NCI-H526 treated with DMSO at 0.1 percent for 48 hours (cell line): Measurements from ENCODE around the gene ADGRD1.
"Not testable (repeated sequence)": the region's sequence is repeated elsewhere in the genome, so short reads cannot be mapped to it uniquely, and the experiment has no call there.

Experiments used
- DNase-seq: peaks from one replicate; lab custom pipeline; 2025; lab: John Stamatoyannopoulos, UW

ADGRD1 gene

DNA sequence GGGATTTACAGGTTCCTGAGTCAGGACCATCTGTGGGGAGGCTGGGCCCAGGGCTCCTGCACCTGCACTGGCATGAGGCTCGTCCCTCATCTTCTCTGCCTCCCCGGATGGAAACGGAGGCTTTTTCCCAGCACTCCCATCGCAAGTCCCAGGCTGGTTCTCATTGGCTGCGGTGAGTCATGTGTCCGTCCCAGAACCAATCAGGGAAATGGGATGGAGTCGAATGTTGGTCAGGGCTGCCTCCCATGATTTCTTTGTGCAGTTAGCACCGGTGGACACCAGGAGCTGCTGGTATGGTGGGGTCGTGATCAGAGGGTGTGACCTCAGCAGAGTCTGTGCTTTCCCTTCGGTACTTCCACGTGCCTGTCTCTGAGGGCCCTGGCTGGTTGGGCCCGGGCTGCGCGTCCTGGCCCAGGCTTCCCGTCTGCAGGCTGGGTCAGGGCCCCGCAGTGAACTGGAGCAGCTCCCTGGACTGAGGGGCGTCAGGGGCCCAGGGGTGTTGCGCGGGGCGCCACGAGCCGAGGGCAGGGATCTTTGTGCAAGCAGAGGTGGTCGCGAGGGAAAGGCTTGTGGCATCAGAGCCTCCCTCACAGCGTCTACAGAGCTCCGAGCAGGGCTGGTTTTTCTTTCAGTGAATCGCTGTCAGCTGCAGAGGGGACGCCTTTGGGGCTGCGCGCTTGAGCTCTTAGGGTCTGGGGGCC lies 168.1 kb downstream of the ADGRD1 start:
- DNase-seq, result no peak

DNA sequence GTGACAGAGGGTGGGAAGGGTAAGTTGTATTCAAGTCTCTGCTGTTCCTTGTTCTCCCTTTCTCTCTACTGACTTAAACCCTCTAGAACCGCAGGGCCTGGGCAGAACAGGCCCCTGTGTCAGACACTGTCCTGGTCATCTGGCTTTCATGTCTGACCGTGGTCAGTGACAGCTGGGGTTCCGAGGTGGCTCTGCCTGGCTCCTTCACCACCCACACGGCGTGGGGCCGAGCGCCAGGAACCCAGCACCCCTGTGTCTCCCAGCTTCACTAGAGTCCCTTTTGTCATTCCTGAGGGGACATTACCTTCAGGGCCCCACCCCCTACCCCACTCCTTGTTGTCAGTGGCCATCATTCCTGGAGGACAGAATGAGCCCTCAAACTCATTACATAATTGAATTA lies 168.9 kb downstream of the ADGRD1 start:
- no peak for DNase-seq

DNA sequence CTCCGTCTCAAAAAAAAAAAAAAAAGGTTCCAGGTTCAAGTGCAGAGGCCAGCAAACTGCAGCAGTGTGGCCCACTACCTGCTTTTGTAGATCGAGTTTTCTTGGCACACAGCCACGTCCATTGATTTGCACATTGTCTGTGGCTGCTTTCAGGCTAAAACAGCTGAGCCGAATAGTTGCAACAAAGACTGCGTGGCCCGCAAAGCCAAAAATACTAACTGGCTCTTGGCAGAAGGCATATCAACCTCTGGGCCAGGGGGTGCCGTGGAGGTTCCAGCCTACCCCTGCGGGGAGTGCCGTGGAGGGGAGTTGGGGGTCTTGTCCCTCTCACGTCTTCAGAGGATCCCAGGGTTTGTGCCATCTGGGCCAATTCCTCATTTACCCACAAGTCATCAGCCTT lies 170.1 kb downstream of the ADGRD1 start:
- DNase-seq, result no peak

DNA sequence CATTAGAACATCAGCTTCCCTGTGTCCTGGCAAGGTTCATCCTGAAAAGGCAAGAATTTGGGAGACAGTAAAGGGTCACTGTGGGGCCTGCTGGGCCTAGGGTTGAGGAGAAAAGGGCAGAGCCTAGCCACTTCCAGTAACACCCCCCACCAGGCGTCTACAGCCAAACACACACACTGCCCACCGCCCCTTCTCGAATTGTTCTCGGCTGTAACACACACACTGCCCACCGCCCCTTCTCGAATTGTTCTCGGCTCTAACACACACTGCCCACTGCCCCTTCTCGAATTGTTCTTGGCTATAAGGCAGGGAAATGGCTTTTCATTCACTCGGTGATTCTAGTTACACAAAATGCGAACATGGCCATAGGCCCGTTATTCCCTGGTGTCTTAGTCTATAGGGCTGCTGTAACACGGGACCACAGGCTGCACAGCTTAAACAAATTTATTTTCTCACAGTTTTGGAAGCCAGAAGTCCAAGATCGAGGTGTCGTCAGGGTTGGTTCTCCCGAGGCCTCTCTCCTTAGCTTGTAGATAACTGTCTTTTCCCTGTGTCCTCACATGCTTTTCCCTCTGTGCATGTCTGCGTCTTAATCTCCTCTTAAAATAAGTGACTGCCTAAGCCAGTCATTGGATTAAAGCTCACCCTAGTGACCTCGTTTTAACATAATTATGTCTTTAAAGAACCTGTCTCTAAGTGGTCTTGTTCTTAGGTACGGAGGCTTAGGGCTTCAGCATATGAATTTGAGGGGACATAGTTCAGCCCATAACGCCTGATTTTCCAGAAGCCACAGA lies 171.0 kb downstream of the ADGRD1 start:
- no peak for DNase-seq

DNA sequence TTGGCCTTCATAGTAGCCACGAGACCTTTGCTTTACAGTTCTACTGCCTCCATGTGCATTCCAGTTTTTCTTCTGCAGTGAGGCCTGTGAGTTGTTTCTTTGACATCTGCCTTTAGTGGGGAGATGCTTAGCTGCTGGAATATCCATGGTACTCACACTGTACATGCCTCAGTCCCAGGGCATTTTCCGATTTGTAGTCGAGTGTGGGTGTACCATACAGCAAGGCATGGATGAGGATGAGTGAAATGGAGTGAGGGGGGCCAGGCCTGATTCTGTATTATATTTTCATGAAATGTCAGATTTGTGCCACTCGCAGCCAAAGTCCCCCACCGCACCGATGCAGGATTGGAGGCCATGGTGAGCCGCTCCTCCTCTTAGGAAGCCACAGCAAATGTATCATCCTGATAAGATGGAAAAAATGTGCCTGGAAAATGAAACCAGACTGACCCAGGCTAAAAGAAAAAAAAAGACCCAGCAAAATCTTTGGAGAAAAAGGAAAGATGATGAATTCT lies 173.0 kb downstream of the ADGRD1 start:
- no peak for DNase-seq

DNA sequence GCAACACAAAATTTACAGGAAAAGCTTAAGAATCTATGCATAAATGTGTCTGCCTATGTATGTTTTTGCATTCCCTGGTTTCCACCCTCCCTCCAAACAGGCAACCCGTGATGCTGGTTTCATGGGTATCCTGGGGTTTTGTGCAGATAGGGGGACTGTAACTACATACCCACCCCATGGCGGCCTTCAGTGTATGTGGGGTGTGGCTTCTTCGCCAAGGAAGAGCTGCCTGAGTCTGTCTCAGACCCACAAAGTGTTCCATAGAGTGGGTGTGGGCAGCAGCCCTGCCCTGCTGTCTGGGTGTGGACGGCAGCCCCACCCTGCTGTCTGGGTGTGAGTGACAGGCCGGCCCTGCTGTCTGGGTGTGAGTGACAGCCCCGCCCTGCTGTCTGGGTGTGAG lies 174.8 kb downstream of the ADGRD1 start:
- no peak for DNase-seq

DNA sequence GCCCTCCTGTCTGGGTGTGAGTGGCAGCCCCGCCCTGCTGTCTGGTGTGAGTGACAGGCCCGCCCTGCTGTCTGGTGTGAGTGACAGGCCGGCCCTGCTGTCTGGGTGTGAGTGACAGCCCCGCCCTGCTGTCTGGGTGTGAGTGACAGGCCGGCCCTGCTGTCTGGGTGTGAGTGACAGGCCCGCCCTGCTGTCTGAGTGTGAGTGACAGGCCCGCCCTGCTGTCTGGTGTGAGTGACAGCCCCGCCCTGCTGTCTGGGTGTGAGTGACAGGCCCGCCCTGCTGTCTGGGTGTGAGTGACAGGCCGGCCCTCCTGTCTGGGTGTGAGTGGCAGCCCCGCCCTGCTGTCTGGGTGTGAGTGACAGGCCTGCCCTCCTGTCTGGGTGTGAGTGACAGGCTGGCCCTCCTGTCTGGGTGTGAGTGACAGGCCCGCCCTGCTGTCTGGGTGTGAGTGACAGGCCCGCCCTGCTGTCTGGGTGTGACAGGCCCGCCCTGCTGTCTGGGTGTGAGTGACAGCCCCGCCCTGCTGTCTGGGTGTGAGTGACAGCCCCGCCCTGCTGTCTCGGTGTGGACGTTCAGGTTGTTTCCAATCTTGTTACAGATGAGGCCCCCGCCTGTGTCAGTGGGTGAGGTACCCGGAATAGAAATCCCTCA lies 175.4 kb downstream of the ADGRD1 start:
- DNase-seq, result not testable (repeated sequence)

DNA sequence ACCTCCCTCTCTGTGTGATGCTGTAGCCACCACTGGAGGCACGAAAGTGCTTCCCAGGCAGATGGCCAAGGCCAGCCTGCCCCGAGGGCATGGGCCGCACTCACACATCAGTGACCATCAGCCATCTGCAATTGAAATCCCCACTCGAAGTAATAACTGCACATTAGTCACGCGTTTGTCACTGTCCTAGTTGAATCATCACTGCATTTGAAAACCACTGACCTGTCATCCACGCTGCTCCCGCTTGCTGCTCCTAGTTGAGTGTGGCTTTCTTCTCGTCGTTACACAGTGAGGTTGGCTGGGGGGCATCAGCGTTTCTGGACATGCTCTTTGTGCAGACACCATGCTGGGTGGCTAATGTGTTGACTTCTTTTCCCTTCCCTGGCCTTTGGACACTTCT lies 176.1 kb downstream of the ADGRD1 start:
- DNase-seq, result no peak

DNA sequence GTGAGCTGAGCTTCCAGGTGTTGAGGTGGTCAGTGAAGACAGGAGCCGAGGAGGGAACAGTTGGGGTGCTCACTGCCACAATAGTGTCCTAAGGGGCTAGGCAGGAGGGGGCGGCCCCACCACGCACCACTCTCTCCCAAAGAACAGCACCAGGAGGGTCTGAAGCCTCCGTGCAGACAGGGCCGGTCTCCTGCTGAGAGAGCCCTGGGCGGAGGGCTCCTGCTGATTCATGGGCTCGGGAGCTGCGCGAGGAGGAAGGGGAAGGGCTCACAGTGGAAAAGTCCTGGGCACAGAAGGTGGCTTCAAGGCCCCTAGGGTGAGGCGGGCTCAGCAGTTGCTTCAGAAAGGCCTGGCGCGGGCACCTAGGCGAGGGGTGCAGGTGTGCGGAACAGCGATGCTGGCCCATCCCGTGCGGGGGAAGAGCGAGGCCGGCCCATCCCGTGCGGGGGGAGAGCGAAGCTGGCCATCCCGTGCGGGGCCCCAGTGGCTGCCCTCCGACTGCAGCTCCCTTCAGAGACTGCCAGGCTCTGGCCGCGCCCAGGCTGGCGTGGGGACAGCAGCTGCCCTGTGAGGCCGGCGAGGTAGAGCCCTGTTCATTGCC lies 176.7 kb downstream of the ADGRD1 start:
- no peak for DNase-seq

DNA sequence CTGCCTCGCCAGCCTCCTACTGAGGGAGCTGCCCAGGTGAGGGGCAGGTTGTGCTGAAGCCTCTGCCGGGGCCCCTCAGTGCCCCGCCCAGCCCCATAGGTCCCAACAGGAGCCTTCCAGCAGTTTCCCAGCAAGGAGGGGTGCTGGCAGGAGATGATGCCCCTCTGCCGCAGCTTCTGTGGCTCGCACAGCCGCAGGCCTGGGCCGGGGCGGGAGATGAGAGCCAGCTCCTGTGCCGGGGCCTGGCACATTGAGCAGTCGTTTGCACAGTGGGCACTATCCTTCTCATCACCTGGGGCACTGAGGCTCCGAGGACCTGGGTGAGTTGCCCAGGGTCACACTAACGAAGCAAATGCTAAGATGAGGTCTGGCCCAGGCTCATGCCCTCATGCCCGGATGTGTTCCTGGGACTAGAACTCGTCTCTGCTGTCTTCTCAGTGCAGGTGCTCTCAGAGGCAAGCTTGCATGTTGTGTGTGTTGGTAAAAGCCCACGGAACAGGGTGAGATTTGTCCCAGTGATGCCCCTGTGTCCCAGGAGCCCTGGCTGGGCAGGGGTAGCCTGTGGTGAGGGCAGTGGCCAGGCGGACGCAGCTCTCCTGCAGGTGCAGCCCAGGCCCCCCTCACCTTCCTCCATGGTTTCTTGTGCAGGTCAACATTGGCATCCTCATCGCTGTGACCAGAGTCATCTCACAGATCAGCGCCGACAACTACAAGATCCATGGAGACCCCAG lies 177.5 kb downstream of the ADGRD1 start:
- DNase-seq, result no peak

DNA sequence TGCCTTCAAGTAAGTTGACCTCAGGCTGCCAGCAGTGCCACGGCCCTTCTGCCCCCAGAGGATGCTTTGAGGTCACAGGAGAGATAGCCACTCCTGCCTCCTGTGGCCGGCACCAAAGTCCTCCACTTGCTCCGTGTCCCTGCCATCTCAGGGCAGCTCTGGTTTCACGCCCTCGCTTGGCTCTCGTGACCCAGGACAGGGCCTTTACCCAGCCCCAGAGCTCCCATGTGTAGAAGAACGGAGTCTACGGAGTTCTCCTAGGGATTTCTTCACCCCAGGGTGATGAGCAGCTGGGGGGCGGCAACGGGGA lies 178.1 kb downstream of the ADGRD1 start:
- no peak for DNase-seq

DNA sequence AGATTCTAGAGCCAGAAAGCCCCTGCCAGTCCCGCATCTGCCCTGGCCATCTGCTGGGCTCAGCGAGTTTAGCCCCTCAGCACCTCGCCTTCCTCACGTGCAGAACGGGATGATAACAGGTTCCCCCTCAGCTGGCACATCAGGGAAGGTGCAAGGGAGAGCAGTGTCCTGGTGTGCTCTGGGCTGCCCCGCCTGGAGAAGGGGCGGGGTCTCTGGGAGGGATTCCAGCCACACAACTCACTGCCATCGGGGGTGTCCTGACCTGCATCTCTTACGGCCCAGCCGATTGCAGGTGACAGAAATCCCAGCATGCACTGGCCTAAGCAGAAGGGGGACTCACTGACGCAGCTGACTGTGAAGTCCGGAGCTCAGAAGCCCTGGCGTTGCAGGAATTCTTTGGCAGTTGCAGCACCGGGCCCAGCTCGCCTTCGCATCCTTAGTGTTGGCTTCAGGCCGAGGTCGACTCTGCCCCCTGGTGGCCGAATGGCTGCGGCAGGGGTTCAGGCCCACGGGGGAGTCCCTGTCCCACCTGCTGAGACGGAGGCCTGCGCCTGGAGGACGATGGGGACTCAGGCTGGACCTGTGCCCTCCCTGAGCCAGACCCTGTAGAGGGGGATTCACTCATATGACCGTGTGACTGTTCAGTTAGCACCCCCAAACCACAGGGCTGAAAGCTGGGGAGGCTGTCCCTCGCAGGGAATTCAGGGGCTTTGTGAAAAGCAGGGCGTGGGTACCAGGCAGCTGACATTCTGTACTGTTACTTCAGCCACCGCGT lies 178.6 kb downstream of the ADGRD1 start:
- DNase-seq, result peak; percentile 78

DNA sequence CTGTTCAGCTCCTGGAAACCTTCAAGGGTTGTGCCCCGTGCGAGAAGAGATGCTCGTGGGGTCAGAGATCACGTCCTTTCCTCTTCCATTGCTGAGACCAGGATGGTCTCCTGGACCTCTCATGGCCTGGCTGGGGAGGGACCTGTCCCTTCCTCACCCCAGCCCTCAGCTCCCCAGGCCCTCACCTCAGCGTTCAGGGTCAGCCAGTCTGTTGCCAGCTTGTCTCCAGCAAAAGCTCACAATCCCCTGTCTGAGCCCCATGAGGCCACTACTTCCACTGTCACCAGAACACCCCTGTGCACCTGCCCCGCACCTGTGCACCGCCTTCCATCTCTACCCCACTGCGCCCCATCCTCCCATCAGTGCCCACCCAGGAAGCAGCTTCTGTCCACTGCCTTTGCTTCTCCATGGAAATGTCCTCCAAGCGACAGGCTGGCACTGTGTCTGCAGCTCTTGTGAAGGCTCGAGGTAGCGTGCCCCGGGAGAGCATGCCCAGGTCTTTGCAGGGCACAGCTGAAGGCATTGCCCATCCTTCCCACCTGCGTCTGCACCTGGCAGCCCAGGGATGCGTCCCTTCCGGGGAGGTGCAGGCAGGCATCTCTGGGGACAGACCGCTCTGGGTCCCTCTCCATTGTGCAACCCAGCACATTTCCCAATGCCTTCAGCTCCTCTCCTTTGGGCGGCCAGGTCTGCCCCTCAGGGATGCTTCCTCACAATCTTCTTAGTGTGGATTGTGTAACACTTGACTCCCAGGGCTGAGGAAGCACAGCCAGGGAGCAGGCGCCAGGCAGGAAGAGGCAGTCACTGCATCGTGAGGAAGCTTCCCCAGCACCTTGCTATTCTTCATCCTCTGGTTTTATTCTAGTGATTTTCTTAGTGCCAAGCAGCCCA lies 179.6 kb downstream of the ADGRD1 start:
- DNase-seq, result no peak

DNA sequence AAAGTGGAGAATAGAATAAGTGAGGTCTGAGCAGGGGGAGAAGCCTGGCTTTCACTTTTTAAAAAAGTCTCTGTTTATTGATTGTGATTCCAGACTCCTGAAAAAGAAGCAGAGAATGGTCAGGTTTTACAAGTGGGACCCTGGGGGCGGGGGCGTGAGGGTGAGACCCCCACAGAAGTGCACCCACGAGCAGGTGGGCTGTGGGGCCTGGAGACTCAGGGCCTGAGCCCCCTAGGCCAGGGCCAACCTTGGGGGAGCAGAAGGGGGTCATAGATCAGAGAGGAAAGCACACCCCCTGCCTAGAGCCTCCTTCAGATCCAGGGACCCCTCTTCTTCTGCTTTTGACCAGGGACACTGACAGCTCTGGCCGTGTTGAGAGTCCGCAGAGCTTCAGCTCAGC lies 180.3 kb downstream of the ADGRD1 start:
- DNase-seq, result no peak

DNA sequence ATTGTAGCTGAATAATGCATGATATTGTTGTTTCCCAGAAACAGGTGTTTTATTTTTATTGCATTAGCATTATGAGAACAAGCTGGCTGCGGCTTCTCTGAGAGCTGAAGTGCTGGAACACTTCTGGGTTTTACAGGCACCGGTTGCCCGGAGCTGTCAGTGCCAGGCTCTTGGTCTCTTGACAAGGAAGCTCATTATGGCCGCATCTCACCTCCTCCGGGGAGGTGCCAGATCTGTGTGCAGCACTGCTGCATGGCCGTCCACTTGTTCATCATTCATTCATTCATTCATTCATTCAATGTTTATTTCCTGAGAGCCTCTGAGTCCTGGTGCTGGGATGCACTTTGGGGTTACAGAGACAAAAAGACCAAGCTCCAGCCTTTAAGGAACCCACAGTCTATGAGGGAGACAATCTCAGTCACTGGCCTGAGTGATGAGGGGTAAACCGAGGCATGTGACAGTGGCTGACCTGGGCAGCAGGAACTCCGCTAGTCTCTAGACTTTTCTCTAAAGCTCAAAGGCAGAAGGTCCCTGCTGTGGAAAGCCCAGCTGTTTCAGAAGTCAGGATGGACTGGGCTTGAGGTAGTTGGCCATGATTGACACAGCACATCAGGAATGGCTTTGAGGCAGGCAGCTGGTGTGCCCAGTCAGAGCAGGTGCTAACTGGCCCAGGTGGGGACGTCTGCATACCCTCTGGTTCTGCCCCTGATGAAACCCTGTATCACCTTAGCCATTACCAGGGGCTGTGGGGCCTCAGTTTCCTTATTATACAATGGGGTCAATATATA lies 181.0 kb downstream of the ADGRD1 start:
- no peak for DNase-seq

DNA sequence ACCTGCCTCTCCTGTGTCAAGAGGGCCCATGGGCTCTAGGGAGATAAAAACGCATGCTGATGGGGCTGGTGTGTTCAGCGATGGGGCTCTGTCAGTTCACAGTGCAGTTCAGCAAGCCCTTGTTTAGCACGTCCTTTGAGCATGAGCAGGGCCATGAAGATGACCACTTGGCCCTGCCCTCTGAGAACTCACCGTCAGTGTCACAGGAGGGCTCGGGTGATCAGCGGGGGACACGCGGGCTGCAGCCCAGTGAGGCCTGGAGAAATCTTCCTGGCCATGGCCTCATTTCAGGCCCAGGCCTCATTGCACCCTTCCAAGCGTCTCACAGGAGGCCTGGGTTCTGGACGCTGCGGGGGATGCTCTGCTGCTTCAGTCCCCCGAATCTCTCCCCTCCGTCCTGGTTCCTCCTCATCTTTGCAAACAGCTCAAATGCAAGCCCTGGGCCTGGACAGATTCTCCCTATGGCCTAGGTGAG lies 181.6 kb downstream of the ADGRD1 start:
- DNase-seq, result no peak

DNA sequence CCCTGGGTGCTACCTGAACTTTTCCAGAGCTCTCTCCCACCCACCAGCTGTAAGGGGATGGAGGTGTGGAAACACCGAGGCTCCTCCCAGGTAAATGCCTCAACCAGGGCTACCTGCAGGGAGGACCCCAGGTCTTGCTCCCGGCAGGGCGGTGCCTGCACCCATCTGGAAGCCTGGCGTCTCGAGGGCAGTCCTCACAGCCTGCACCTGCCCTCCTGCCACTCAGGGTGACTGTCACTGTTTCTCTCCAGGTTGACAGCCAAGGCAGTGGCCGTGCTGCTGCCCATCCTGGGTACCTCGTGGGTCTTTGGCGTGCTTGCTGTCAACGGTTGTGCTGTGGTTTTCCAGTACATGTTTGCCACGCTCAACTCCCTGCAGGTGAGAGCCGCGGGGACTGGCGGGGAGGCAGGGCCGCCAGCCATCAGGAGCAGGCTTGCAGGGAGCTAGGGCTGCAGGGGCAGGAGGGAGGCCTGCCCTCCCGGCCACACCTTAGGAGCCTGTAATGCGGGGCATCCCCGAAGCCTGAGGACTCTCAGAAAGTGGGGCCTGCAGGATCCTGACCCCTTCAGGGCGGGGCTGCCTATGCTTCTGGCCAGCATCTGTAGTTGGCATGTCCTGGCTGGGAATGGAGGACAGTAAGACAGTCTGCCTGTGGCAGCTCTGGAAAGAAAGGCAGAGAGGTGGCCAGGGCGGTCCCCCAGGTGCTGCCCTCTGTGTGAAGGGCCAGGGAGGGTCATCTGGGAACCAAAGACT lies 182.3 kb downstream of the ADGRD1 start:
- DNase-seq, result no peak

DNA sequence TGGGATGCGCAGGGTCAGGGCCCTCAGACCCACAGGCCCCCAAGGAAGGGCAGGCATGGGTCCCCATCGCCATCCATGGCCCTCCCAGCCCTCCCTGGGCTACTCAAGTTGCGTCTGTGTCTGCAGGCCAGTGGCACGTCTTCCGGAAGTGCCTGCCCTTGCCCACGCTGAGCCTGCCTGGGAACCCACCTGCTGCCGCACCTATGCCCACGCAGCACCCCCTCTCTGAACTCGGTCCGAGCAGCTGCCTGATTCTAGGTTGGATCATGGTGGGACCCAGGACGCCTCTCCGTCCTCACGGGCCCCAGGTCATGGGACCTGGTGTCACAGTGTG lies 182.8 kb downstream of the ADGRD1 start:
- DNase-seq, result no peak
